Spleen (tissue), 7 donors: Measurements from ENCODE around the gene UBE4A.

ENCODE experiments used
- CTCF ChIP-seq, 11 experiments: fragments of 200-600 bp in 7 of 11; fragments of 450-650 bp in 4 of 11; sonication (generic) in 4 of 11; IDR thresholded peaks in 8 of 11; conservative IDR thresholded peaks in 3 of 11; 1 replicate in 7 of 11; 2 replicates in 4 of 11; pipeline versions ENCODE4 v1.4.0 to v1.8.0; 2016 to 2021; ENCODE audit warnings: antibody characterized with exemption in 11 of 11, inconsistent platforms in 4 of 11, mild to moderate bottlenecking in 1 of 11
- POLR2AphosphoS5 ChIP-seq, 3 donors: sonication (generic); formaldehyde crosslinking; IDR thresholded peaks; one replicate each; pipeline ENCODE4 v1.5.1; 2017; ENCODE audit warnings: antibody characterized with exemption in 3 of 3
- donor health status: DM: no; HTN: no; CAD: no; lungs with moderate emphysema.
- donor health status: DM: no; HTN: no; CAD: no.
- donor health status: DM: no; HTN: no; CAD: no.

- TF ChIP-seq CTCF (IDR thresholded peaks at IDR 0.05 in 8 of 11, conservative IDR thresholded peaks at IDR 0.05 in 3 of 11) (no peak), POLR2AphosphoS5 (IDR thresholded peaks at IDR 0.05) (no peak)
Measured at GRCh38 chr11:118314988-118315411, 44.4 kb upstream of the UBE4A start.
